Peyer's patch (tissue), 4 donors: ENCODE results near the gene ATP5F1B. TPM values are rescaled to one million over a fixed set of nuclear protein-coding genes. Genes with fewer than 3 reads are reported as not detected.

ENCODE experiments used
- DNase-seq, 3 donors: peaks; one replicate each; pipeline ENCODE4 v3.0.0-alpha.2; 2017 to 2019
- H3K27ac ChIP-seq, 4 donors: fragments of 200-600 bp; sonication (generic); one replicate each; pipeline ENCODE4 v1.5.1; 2016 to 2019
- H3K27me3 ChIP-seq, 2 donors: fragments of 200-600 bp; sonication (generic); one replicate each; pipeline ENCODE4 v1.5.1; 2019
- H3K36me3 ChIP-seq, 3 donors: fragments of 200-600 bp; sonication (generic); one replicate each; pipeline ENCODE4 v1.5.1; 2016 to 2019
- H3K4me1 ChIP-seq, 4 donors: fragments of 200-600 bp; sonication (generic); one replicate each; pipeline ENCODE4 v1.5.1; 2016 to 2019
- H3K4me3 ChIP-seq, 4 donors: fragments of 200-600 bp; sonication (generic); 1 replicate in 3 of 4; 2 replicates in 1 of 4; pipeline ENCODE4 v1.5.1; 2016 to 2019; ENCODE audit warnings: mild to moderate bottlenecking in 1 of 4
- H3K9me3 ChIP-seq, 4 donors: fragments of 200-600 bp; sonication (generic); one replicate each; pipeline ENCODE4 v1.5.1; 2016 to 2019; ENCODE audit warnings: mild to moderate bottlenecking in 1 of 4
- POLR2A ChIP-seq, 2 donors: fragments of 450-650 bp; IDR thresholded peaks; one replicate each; pipeline ENCODE4 v1.5.1; 2017; ENCODE audit warnings: antibody characterized with exemption in 2 of 2, mild to moderate bottlenecking in 2 of 2, moderate library complexity in 2 of 2
- total RNA-seq, 4 donors: library from RNA; depleted of rRNA; stranded (reverse); fragments of >200 nt; gene quantifications; one replicate each; pipeline ENCODE4 v1.1.0, GENCODE V29; 2016
- TF ChIP-seq, protein P1 (sequence below), 6 experiments: fragments of 450-650 bp in 4 of 6; fragments of 200-600 bp in 2 of 6; sonication (generic) in 1 of 6; IDR thresholded peaks; one replicate each; pipeline ENCODE4 v1.5.1; 2017 to 2019; ENCODE audit warnings: antibody characterized with exemption in 6 of 6, mild to moderate bottlenecking in 3 of 6, moderate library complexity in 1 of 6

The ATP5F1B gene
- total RNA-seq, 4 donors from 2014 or later, result 333 to 768 (median 688) TPM

DNA sequence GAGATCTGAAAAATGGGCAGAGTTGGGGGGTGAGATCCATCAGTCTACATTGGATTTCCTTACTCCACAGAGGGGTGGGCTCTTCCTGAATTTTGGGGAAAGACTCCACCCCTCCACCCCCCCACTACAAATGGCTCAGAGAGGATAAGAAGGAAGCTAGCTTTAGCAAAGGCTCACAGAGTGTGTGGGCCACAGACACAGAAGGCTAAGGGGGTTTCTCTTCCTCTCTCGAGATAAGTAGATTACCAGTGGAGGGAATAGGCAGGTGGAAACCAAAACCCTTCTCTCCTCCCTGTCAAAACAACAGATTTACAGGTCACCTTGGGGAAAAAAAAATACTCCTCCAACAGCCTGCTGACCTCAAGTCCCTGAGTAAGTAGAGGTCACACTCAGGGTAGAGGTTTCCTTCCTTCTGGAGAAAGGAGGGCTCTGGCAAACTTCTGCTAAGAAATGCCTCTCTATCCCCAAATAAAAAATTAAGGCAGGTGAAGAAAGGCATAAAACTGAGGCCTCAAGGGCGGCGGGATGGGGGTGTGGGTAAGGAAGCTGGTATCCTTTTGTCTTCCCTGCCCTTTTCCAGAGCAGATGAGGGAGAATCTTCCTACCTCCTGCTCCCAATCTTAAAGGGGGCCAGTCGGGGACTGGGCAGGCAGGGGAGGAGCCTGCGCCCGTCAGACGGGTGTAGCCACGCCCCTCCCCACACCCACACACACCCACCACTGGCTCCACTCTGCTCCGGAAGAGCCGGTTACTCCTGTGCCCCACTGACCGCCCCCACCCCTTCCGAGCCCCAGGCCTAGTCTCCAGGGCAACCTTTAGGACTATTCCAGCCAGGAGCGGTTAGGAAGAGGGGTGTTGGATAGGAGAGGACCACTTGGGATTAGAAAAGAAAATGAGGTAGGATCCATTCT, 13.7 kb downstream of the ATP5F1B start:
- Histone ChIP-seq H3K4me1 (peaks cover 7 to 48% (median 31%) of the 10 kb centered on the region in 4 donors), H3K4me3 (peak overlapping the region in 3 of 4 donors; percentile 29 to 93 (median 81))

DNA sequence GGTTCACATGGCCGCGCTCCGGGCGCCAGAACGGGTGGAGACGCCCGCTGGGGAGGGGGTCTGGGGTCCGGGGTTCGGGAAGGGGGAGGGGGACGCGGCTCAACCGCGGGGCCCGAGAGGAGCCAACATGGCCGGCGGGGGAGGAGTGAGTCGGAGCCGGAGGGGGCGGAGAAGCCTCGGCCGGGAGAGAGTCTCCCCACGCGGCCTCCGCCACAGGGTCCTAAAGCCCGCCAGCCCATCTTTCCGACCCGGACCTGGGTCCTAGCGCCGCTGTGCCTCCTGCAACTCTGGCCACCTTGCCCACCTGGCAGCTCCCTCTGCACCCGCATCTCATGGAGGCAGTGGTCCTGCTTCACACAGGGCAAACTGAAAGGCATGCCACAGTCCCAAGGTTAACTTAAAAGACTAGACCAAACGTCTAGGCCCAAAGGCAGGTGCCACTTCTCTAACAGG, 15.6 kb downstream of the ATP5F1B start, which contains the start of gene BAZ2A:
Gene BAZ2A (minus strand): TSS at position 147 of the 453 bp plus-strand sequence. CDS start 12,796 bp downstream, outside the sequence.
- Histone ChIP-seq H3K36me3 (no peaks in the 10 kb centered on the region), H3K27me3 (no peaks in the 10 kb centered on the region), H3K4me3 (peak within 1 kb of the TSS; percentile 86 to 99 (median 94)), H3K9me3 (no peaks in the 10 kb centered on the region), H3K4me1 (peaks cover 7 to 48% (median 25%) of the 10 kb centered on the region in 4 donors), H3K27ac (peak within 1 kb of the TSS; percentile 89 to 97 (median 90))
- TF ChIP-seq POLR2A (IDR thresholded peaks at IDR 0.05), result no peak
- TF ChIP-seq, protein P1, sequence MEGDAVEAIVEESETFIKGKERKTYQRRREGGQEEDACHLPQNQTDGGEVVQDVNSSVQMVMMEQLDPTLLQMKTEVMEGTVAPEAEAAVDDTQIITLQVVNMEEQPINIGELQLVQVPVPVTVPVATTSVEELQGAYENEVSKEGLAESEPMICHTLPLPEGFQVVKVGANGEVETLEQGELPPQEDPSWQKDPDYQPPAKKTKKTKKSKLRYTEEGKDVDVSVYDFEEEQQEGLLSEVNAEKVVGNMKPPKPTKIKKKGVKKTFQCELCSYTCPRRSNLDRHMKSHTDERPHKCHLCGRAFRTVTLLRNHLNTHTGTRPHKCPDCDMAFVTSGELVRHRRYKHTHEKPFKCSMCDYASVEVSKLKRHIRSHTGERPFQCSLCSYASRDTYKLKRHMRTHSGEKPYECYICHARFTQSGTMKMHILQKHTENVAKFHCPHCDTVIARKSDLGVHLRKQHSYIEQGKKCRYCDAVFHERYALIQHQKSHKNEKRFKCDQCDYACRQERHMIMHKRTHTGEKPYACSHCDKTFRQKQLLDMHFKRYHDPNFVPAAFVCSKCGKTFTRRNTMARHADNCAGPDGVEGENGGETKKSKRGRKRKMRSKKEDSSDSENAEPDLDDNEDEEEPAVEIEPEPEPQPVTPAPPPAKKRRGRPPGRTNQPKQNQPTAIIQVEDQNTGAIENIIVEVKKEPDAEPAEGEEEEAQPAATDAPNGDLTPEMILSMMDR (IDR thresholded peaks at IDR 0.05), result no peak
- DNase-seq, result peak; percentile 91 to 96 (median 93)

More for the DNA sequence above, 13.7 kb downstream of the ATP5F1B start:
- Histone ChIP-seq H3K36me3 (no peaks in the 10 kb centered on the region), H3K27me3 (no peaks in the 10 kb centered on the region), H3K9me3 (no peaks in the 10 kb centered on the region), H3K27ac (peak overlapping the region; percentile 60 to 99 (median 80))
- no peak for TF ChIP-seq POLR2A (IDR thresholded peaks at IDR 0.05)
- TF ChIP-seq, protein P1 (IDR thresholded peaks at IDR 0.05), result no peak
- DNase-seq, result peak; percentile 85 to 92 (median 86)

DNA sequence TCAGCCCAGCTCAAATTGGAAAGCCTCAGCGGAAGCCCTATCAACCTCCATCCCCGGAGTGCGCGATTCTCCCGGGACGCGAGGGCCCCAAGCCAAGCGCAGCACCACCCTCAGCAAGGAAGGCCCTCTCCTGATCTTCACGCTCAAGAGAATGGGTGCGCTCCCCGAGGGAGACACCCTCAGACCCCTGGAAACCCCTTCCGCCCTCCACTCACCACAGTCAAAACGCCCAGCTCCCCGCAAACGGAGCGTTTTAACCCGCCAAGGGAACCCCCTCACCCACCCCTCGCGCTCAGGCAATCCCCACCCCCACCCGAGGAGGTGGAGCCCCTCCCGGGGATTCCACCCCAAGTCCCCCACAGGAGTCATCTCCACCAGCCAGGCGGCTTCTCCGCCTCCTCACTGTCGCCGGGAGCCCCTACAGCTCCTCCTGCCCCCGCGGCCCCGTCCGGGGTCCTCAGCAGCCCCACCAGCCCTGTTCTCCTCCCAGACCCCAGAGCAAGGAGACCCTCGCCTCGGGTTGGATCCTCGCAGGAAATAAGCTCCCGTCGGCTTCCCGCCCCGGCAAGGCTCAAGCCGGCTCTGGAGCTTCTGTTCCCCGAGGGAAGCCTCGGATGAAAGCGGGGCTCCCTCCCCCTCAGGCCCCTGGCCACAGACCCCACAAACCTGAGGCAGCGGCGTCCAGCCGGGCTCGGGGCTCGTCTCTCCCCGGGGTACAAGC, 16.2 kb downstream of the ATP5F1B start:
- H3K4me1 ChIP-seq, result peaks cover 7 to 48% (median 25%) of the 10 kb centered on the region in 4 donors
- DNase-seq, result peak; percentile 38 to 58 (median 55)
- TF ChIP-seq, protein P1 (IDR thresholded peaks at IDR 0.05), result no peak
- no peak for TF ChIP-seq POLR2A (IDR thresholded peaks at IDR 0.05)
- no peaks in the 10 kb centered on the region for H3K27me3 ChIP-seq
- H3K36me3 ChIP-seq, result no peaks in the 10 kb centered on the region
- H3K4me3 ChIP-seq, result peak overlapping the region; percentile 86 to 99 (median 94)
- peak overlapping the region; percentile 89 to 97 (median 90) for H3K27ac ChIP-seq
- no peaks in the 10 kb centered on the region for H3K9me3 ChIP-seq

DNA sequence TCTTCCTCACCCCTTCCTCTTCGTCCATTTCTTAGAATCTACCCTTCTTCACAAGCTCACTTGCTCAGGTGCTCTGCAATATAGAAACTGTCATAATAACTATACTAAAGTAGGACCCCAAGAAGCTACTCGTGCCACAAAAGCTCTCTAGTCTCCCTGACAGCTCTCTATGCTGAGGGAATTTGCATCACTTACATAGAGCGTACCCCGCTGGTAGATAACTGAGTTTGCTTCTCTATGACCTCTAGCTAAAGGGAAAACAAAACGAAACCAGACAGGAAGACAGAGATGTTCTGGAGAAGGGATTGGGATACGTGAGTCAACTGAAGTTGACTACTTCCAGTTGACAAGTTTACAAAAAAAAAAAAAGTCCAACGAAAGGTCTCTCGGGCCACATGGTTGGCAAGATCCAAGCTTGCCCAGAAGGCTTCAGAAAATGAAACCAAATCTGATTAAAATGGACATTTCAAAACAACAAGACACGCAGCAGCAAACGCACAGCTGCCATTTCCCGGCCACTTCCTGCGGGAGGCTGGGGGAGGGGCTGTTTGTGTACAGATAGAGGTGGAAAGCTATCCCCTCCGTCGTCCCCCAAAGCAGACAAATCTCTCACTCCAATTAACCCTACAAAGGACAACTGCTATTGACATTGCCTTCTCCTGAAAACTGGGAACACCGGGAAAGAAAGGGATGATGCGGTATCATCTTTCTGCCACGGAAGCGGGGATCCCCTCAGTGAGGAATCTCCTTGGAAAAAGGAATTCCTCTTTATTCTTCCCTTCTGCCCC, 16.9 kb downstream of the ATP5F1B start:
- peaks cover 7 to 46% (median 23%) of the 10 kb centered on the region in 4 donors for H3K4me1 ChIP-seq
- TF ChIP-seq POLR2A (IDR thresholded peaks at IDR 0.05), result peak in 1 of 2 donors; percentile 26
- TF ChIP-seq, protein P1 (IDR thresholded peaks at IDR 0.05), result no peak
- peak overlapping the region; percentile 89 to 97 (median 90) for H3K27ac ChIP-seq
- H3K27me3 ChIP-seq, result no peaks in the 10 kb centered on the region
- no peaks in the 10 kb centered on the region for H3K9me3 ChIP-seq
- peak overlapping the region; percentile 86 to 99 (median 94) for H3K4me3 ChIP-seq
- DNase-seq, result peak; percentile 69 to 92 (median 92)
- H3K36me3 ChIP-seq, result no peaks in the 10 kb centered on the region
